MCF 10A (cell line): ENCODE measurements around the gene REP15. TPM values are rescaled to one million over a fixed set of nuclear protein-coding genes. Genes with fewer than 3 reads are reported as not detected.

Source experiments
- BruUV-seq: library from RNA; stranded (reverse); fragments of 400-500 nt; replicated peaks from 2 replicates; lab custom pipeline; 2021; lab: Mats Ljungman, UMichigan
- CTCF ChIA-PET: fragments of 300-600 bp; sonication (Branson Sonifier 250); formaldehyde crosslinking; extraction: SDS; loops from one replicate; lab custom pipeline; 2021; ENCODE audit warnings: antibody characterized with exemption, inconsistent platforms; lab: Yijun Ruan, JAX
- POLR2A ChIA-PET: fragments of 300-600, 350-650 bp; sonication (Branson Sonifier 250); formaldehyde crosslinking; extraction: SDS; loops from one replicate; lab custom pipeline; 2020; ENCODE audit warnings: antibody characterized with exemption, inconsistent platforms; lab: Yijun Ruan, JAX
- DNase-seq: peaks from one replicate; pipeline ENCODE4 v3.0.0-alpha.2; 2018; ENCODE audit not compliant: unreplicated experiment
- H3K27ac Mint-ChIP-seq: one replicate; pipeline ENCODE4 v1.8.0; 2022; ENCODE audit warnings: mild to moderate bottlenecking, low read depth, mixed read lengths; ENCODE audit not compliant: unreplicated experiment
- H3K27me3 Mint-ChIP-seq: one replicate; pipeline ENCODE4 v1.8.0; 2022; ENCODE audit warnings: mixed read lengths; ENCODE audit not compliant: insufficient read depth, unreplicated experiment
- H3K36me3 Mint-ChIP-seq: one replicate; pipeline ENCODE4 v1.8.0; 2022; ENCODE audit warnings: mild to moderate bottlenecking, moderate library complexity, mixed read lengths; ENCODE audit not compliant: insufficient read depth, unreplicated experiment
- H3K4me1 Mint-ChIP-seq: one replicate; pipeline ENCODE4 v1.8.0; 2022; ENCODE audit warnings: mixed read lengths; ENCODE audit not compliant: insufficient read depth, unreplicated experiment
- H3K4me3 Mint-ChIP-seq: one replicate; pipeline ENCODE4 v1.8.0; 2022; ENCODE audit warnings: mild to moderate bottlenecking, moderate library complexity, mixed read lengths; ENCODE audit not compliant: unreplicated experiment
- H3K9me3 Mint-ChIP-seq: one replicate; pipeline ENCODE4 v1.8.0; 2022; ENCODE audit warnings: mixed read lengths; ENCODE audit not compliant: unreplicated experiment
- intact Hi-C: fragments of 100-400 bp; cut with micrococcal nuclease; formaldehyde crosslinking; loops from 2 replicates; pipeline ENCODE4 v1.14.1; 2022
- total RNA-seq: library from RNA; stranded (reverse); gene quantifications from 2 replicates; pipeline ENCODE4 v1.2.3, GENCODE V29; 2022
- TF ChIP-seq, protein P1 (sequence below): fragments of 200-600 bp; IDR thresholded peaks from one replicate; pipeline ENCODE4 v1.8.0; 2022; ENCODE audit warnings: antibody characterized with exemption, mild to moderate bottlenecking; ENCODE audit not compliant: unreplicated experiment

Gene REP15
- total RNA-seq, 1 experiment from 2014 or later: 0.86 TPM

DNA sequence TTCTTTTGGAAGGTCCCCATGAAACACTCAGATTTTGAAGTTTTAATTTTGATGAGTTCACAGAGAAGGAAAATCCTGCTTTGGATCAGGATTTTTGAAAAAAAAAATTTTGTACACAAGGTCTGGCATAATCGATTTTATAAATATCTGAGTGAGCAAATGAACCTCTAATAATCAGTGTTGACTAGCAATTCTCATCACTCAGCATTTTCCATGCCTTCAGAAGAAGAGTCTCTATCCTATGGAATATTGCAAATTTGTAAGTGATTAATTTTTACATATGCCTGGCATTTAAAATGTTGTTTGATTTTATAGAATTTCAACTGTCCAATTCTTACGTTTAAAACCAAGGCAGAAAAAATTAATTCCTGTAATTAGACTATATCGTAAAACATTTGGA, 30.5 kb upstream of the REP15 start:
- Mint-ChIP-seq H3K27ac (no peak overlapping the region), H3K27me3 (no peaks in the 10 kb centered on the region), H3K4me1 (no peaks in the 10 kb centered on the region), H3K9me3 (peaks cover 7% of the 10 kb centered on the region), H3K36me3 (peaks cover 76% of the 10 kb centered on the region), H3K4me3 (no peak overlapping the region)
- no peak for DNase-seq
- ChIA-PET CTCF (no interaction called here), POLR2A (no interaction called here)
- intact Hi-C loops: no loop called here
- no TSS peak for BruUV-seq
- TF ChIP-seq, protein P1, sequence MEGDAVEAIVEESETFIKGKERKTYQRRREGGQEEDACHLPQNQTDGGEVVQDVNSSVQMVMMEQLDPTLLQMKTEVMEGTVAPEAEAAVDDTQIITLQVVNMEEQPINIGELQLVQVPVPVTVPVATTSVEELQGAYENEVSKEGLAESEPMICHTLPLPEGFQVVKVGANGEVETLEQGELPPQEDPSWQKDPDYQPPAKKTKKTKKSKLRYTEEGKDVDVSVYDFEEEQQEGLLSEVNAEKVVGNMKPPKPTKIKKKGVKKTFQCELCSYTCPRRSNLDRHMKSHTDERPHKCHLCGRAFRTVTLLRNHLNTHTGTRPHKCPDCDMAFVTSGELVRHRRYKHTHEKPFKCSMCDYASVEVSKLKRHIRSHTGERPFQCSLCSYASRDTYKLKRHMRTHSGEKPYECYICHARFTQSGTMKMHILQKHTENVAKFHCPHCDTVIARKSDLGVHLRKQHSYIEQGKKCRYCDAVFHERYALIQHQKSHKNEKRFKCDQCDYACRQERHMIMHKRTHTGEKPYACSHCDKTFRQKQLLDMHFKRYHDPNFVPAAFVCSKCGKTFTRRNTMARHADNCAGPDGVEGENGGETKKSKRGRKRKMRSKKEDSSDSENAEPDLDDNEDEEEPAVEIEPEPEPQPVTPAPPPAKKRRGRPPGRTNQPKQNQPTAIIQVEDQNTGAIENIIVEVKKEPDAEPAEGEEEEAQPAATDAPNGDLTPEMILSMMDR: no peak

DNA sequence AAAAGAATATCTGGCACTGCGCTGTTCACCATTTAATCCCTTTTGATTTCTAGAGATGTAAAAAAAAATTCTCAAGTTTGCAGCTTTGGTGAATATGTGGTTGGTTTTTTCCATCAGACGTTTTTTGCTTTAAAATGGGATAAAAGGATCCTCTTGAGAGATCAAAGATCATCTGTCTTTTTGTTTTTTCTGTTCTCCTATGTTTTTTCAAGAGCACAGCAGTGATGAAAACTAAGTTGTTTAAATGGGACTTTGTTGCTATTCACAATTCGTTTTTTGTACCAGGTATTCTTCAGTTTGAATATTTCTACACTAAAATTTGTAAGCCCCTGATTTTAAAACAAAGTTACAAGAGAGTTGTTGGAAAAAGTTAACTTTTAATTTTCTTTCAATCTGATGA, 29.7 kb upstream of the REP15 start:
- CTCF ChIA-PET: no interaction called here
- Mint-ChIP-seq H3K9me3 (peaks cover 7% of the 10 kb centered on the region), H3K27ac (no peak overlapping the region), H3K4me1 (no peaks in the 10 kb centered on the region), H3K27me3 (no peaks in the 10 kb centered on the region), H3K4me3 (no peak overlapping the region), H3K36me3 (peaks cover 76% of the 10 kb centered on the region)
- TF ChIP-seq, protein P1: no peak
- intact Hi-C loops: no loop called here
- BruUV-seq: no TSS peak
- POLR2A ChIA-PET: no interaction called here
- DNase-seq: no peak

- intact Hi-C loops: no loop called here
- CTCF ChIA-PET: interaction anchor here (1.1 kb wide), 1 partner anchor 10 kb away, joined by 3 read pairs; no protein-coding TSS in a partner anchor
- Mint-ChIP-seq H3K27ac (no peak overlapping the region), H3K4me3 (no peak overlapping the region), H3K4me1 (no peaks in the 10 kb centered on the region), H3K9me3 (peaks cover under 1% of the 10 kb centered on the region), H3K36me3 (peaks cover 81% of the 10 kb centered on the region), H3K27me3 (no peaks in the 10 kb centered on the region)
- POLR2A ChIA-PET: no interaction called here
- DNase-seq: no peak
- BruUV-seq: no TSS peak
- TF ChIP-seq, protein P1: no peak
These were observed 28.7 kb upstream of the REP15 start for GRCh38 chr12:27667540-27667939.

GRCh38 chr12:27672051-27672450, 24.2 kb upstream of the REP15 start:
- DNase-seq: no peak
- H3K27ac Mint-ChIP-seq: no peak overlapping the region
- no peaks in the 10 kb centered on the region for H3K27me3 Mint-ChIP-seq
- H3K9me3 Mint-ChIP-seq: no peaks in the 10 kb centered on the region
- no TSS peak for BruUV-seq
- H3K36me3 Mint-ChIP-seq: peaks cover 68% of the 10 kb centered on the region
- intact Hi-C loops: no loop called here
- no peak overlapping the region for H3K4me3 Mint-ChIP-seq
- ChIA-PET POLR2A (interaction anchor here (0.6 kb wide), 1 partner anchor 736 kb away, joined by 4 read pairs; no protein-coding TSS in a partner anchor), CTCF (interaction anchor here (0.6 to 2.2 kb wide), 3 partner anchors 19 to 31 kb away, joined by 3 to 6 read pairs (median 5); no protein-coding TSS in a partner anchor)
- TF ChIP-seq, protein P1: no peak
- H3K4me1 Mint-ChIP-seq: no peaks in the 10 kb centered on the region
